Kidney (tissue), 14 donors: ENCODE data around the gene MAPK1. TPM values are rescaled to one million over a fixed set of nuclear protein-coding genes. Genes with fewer than 3 reads are reported as not detected.
"Not testable (repeated sequence)": the region's sequence is repeated elsewhere in the genome, so short reads cannot be mapped to it uniquely, and the experiment has no call there.

Experiments
- DNase-seq, 5 donors: peaks; one replicate each; pipeline ENCODE4 v3.0.0-alpha.2; 2013 to 2020
- FAIRE-seq: peaks from 2 replicates; lab custom pipeline; 2012; peaks lifted over from hg19 to GRCh38; lab: Jason Lieb, UNC
- H3K27ac ChIP-seq, 2 donors: one replicate each; pipeline ENCODE4 v1.7.0; 2013; ENCODE audit warnings: low read depth in 2 of 2, low read length in 2 of 2, inconsistent platforms in 1 of 2
- H3K27me3 ChIP-seq: one replicate; pipeline ENCODE4 v1.7.1; 2013; ENCODE audit warnings: low read length, inconsistent platforms; ENCODE audit not compliant: control insufficient read depth, insufficient read depth
- H3K36me3 ChIP-seq, 3 donors: one replicate each; pipeline versions ENCODE4 v1.7.0 to v1.7.1; 2013; ENCODE audit warnings: low read length in 3 of 3, control low read depth in 1 of 3, inconsistent platforms in 1 of 3; ENCODE audit not compliant: insufficient read depth in 3 of 3, control insufficient read depth in 2 of 3
- H3K4me1 ChIP-seq, 3 donors: one replicate each; pipeline versions ENCODE4 v1.7.0 to v1.7.1; 2013; ENCODE audit warnings: low read length in 3 of 3, inconsistent platforms in 1 of 3, low read depth in 1 of 3; ENCODE audit not compliant: control insufficient read depth in 2 of 3, insufficient read depth in 2 of 3
- H3K4me3 ChIP-seq, 3 donors: one replicate each; pipeline versions ENCODE4 v1.7.0 to v1.8.1; 2013; ENCODE audit warnings: low read length in 3 of 3, control low read depth in 1 of 3, inconsistent platforms in 1 of 3
- H3K9ac ChIP-seq, 3 donors: one replicate each; pipeline versions ENCODE4 v1.7.0 to v1.7.1; 2013; ENCODE audit warnings: low read length in 3 of 3, control low read depth in 1 of 3, inconsistent platforms in 1 of 3
- H3K9me3 ChIP-seq, 3 donors: one replicate each; pipeline versions ENCODE4 v1.7.0 to v1.7.1; 2013; ENCODE audit warnings: low read length in 3 of 3, control low read depth in 1 of 3, inconsistent platforms in 1 of 3; ENCODE audit not compliant: control insufficient read depth in 2 of 3, insufficient read depth in 1 of 3
- CTCF ChIP-seq: IDR thresholded peaks from 3 replicates; pipeline ENCODE4 v1.5.1; 2012; ENCODE audit warnings: mild to moderate bottlenecking, moderate library complexity, borderline replicate concordance; ENCODE audit not compliant: insufficient read depth; ENCODE audit errors: extremely low read depth
- intact Hi-C: fragments of 100-400 bp; cut with DNase I; formaldehyde crosslinking; loops from one replicate; pipeline ENCODE4 v1.11.1; 2022
- polyA plus RNA-seq: library from polyadenylated mRNA; stranded (reverse); fragments of 350-450 nt; fragmentation: Illumina TruSeq; extraction: RNeasy Lipid Tissue Mini Kit (QIAGEN cat#74804); gene quantifications from one replicate; pipeline ENCODE4 v1.2.3, GENCODE V29; 2014; ENCODE audit warnings: low read depth, low replicate concordance; ENCODE audit not compliant: insufficient read depth
- total RNA-seq: library from RNA; stranded (reverse); fragmentation: NEBNext Ultra II Directional; extraction: Animal tissue kit (Norgen Biotek cat#: 25700); gene quantifications from one replicate; pipeline ENCODE4 v1.2.1, GENCODE V29; 2021
- donor health status: control.
- donor health status: control.
- donor health status: control.
- donor health status: control.
- donor health status: control.
- donor health status: DM: yes; HTN: yes; CAD: no.
- donor health status: Normal renal cell carcinoma (clear cell type).

The MAPK1 gene
- total and polyA plus RNA-seq, 2 donors from 2014 or later = 21.3 to 128 TPM

GRCh38 chr22:21915624-21916308 is 48.3 kb upstream of the MAPK1 start:
- Histone ChIP-seq H3K4me1 (peaks cover 0 to 5% (median 0%) of the 10 kb centered on the region in 3 donors), H3K9ac (no peak overlapping the region), H3K36me3 (no peaks in the 10 kb centered on the region), H3K27me3 (no peaks in the 10 kb centered on the region), H3K4me3 (no peak overlapping the region), H3K9me3 (no peaks in the 10 kb centered on the region), H3K27ac (no peak overlapping the region)
- intact Hi-C loops = no loop called here
- FAIRE-seq (no peak), DNase-seq (no peak)
- no peak for TF ChIP-seq CTCF

GRCh38 chr22:21914033-21914642 is 46.7 kb upstream of the MAPK1 start:
- H3K9me3 ChIP-seq, H3K4me3 ChIP-seq, FAIRE-seq, H3K27me3 ChIP-seq, H3K9ac ChIP-seq, H3K36me3 ChIP-seq, H3K27ac ChIP-seq, DNase-seq, intact Hi-C loops, H3K4me1 ChIP-seq: not testable (repeated sequence)

DNA sequence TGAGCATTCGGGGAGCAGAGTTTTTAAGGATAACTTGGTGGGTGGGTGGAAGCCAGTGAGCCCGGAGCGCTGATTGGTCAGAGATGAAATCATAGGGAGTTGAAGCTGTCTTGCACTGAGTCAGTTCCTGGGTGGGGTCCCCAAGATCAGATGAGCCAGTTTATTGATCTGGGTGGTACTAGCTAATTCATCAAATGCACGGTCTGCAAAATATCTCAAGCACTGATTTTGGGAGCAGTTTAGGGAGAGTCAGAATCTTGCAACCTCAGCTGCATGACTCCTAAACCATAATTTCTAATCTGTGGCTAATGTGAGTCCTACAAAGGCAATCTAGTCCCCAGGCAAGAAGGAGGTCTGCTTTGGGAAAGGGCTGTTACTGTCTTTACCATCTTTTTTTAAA is 42.9 kb upstream of the MAPK1 start:
- DNase-seq, H3K27me3 ChIP-seq, H3K36me3 ChIP-seq, FAIRE-seq, H3K4me1 ChIP-seq, H3K4me3 ChIP-seq, H3K9me3 ChIP-seq, H3K9ac ChIP-seq, H3K27ac ChIP-seq, intact Hi-C loops: not testable (repeated sequence)

DNA sequence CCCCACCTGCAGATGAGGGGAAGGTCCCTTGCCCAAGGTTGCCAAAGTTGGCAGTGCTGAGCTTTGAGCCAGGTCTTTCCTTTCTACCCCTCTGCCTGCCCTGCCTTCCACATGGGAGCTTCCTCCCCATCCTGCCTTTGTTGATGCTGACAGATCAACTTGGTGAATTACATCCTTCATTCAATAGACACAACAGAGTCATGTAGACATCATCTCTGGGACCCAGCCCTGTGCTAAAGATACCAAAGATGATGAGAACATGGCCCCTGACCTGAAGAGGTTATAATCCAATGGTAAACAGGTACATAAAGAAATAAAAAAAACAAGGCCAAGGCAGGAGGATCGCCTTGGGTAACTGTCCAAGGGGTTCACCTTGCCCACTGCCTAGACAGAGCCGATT is 42.4 kb upstream of the MAPK1 start:
- no peak for FAIRE-seq
- Histone ChIP-seq H3K4me3 (no peak overlapping the region), H3K4me1 (no peaks in the 10 kb centered on the region), H3K36me3 (no peaks in the 10 kb centered on the region), H3K9ac (no peak overlapping the region), H3K27me3 (no peaks in the 10 kb centered on the region), H3K27ac (no peak overlapping the region), H3K9me3 (no peaks in the 10 kb centered on the region)
- intact Hi-C loops = no loop called here
- no peak for DNase-seq
- TF ChIP-seq CTCF = no peak
